GM18526 (cell line): Measurements from ENCODE around the gene ADAMTS2.

ENCODE experiments used
- POLR2A ChIP-seq: IDR thresholded peaks from 3 replicates; pipeline ENCODE4 v1.6.1; 2011; ENCODE audit not compliant: insufficient read length; ENCODE audit errors: extremely low read depth

ADAMTS2 gene

GRCh38 chr5:179209359-179210150 is 135.7 kb downstream of the ADAMTS2 start:
- TF ChIP-seq POLR2A, result no peak

GRCh38 chr5:179208706-179209358 is 136.4 kb downstream of the ADAMTS2 start:
- TF ChIP-seq POLR2A, result no peak

GRCh38 chr5:179207920-179208705 is 137.1 kb downstream of the ADAMTS2 start:
- TF ChIP-seq POLR2A, result no peak

GRCh38 chr5:179207470-179207869 is 137.8 kb downstream of the ADAMTS2 start:
- TF ChIP-seq POLR2A, result no peak

GRCh38 chr5:179206366-179206765 is 138.9 kb downstream of the ADAMTS2 start:
- TF ChIP-seq POLR2A, result no peak

GRCh38 chr5:179205277-179205676 is 140.0 kb downstream of the ADAMTS2 start:
- TF ChIP-seq POLR2A, result no peak

GRCh38 chr5:179204572-179204971 is 140.7 kb downstream of the ADAMTS2 start:
- no peak for TF ChIP-seq POLR2A

- no peak for TF ChIP-seq POLR2A
These were observed 142.0 kb downstream of the ADAMTS2 start for GRCh38 chr5:179203248-179203647.

GRCh38 chr5:179201986-179202385 is 143.3 kb downstream of the ADAMTS2 start:
- TF ChIP-seq POLR2A, result no peak

GRCh38 chr5:179199246-179199645 is 146.0 kb downstream of the ADAMTS2 start:
- no peak for TF ChIP-seq POLR2A

- TF ChIP-seq POLR2A, result no peak
These were observed 146.4 kb downstream of the ADAMTS2 start for GRCh38 chr5:179198825-179199224.

GRCh38 chr5:179196405-179197079 is 148.7 kb downstream of the ADAMTS2 start:
- no peak for TF ChIP-seq POLR2A

GRCh38 chr5:179195561-179196404 is 149.5 kb downstream of the ADAMTS2 start:
- no peak for TF ChIP-seq POLR2A

- no peak for TF ChIP-seq POLR2A
These were observed 150.3 kb downstream of the ADAMTS2 start for GRCh38 chr5:179194941-179195381.

GRCh38 chr5:179194201-179194910 is 150.9 kb downstream of the ADAMTS2 start:
- no peak for TF ChIP-seq POLR2A
